HEK293T (cell line): ENCODE results near the gene NEURL4.

Experiments
- ARNT ChIP-seq: fragments of 450-650 bp; IDR thresholded peaks from 2 replicates; pipeline ENCODE4 v1.6.1; 2017; ENCODE audit warnings: mild to moderate bottlenecking
- BHLHE40 ChIP-seq: fragments of 450-650 bp; IDR thresholded peaks from 2 replicates; pipeline ENCODE4 v1.6.1; 2016; ENCODE audit warnings: mild to moderate bottlenecking, moderate library complexity, borderline replicate concordance
- CTBP1 ChIP-seq: fragments of 450-650 bp; IDR thresholded peaks from 2 replicates; pipeline ENCODE4 v1.6.1; 2016; ENCODE audit warnings: borderline replicate concordance
- ELF4 ChIP-seq: fragments of 450-650 bp; IDR thresholded peaks from 2 replicates; pipeline ENCODE4 v1.6.1; 2017; ENCODE audit warnings: antibody characterized with exemption
- SP1 ChIP-seq: fragments of 450-650 bp; IDR thresholded peaks from 2 replicates; pipeline ENCODE4 v1.6.1; 2017
- SUZ12 ChIP-seq: fragments of 450-650 bp; IDR thresholded peaks from 2 replicates; pipeline ENCODE4 v1.6.1; 2016; ENCODE audit warnings: mild to moderate bottlenecking
- TARDBP ChIP-seq: fragments of 450-650 bp; IDR thresholded peaks from 2 replicates; pipeline ENCODE4 v1.6.1; 2016
- ZNF384 ChIP-seq: fragments of 450-650 bp; IDR thresholded peaks from 2 replicates; pipeline ENCODE4 v1.6.1; 2016

DNA sequence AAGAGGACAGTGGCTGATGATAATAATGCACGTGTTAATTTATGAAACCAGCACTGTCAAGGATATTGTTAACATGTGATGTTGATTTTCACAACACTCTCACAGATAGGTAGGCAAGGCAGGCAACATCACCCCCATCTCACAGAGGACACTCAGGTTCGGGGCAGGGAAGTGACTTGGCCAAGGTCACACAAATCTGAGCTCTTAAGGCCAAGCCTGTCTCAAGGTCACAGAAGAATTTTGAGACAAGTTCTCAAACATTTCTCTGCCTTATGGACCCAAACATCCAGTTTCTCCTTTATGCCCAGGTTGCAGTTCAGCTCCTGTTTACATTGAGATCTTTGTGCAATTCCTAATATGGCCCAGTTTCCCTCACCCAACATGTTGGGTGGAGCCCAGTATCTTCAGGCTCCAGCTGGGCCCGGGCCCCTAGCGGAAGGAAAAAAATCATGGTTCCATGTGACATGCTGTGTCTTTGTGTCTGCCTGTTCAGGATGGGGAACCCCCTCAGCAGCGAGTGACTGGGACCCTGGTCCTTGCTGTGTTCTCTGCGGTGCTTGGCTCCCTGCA, 46.3 kb downstream of the NEURL4 start:
- TF ChIP-seq SUZ12: no peak
- TF ChIP-seq SP1: no peak
- no peak for TF ChIP-seq CTBP1
- TF ChIP-seq TARDBP: no peak
- TF ChIP-seq ZNF384: no peak
- TF ChIP-seq ELF4: no peak
- TF ChIP-seq ARNT: no peak
- TF ChIP-seq BHLHE40: no peak
